H9 (cell line): ENCODE measurements around the gene DCUN1D5. TPM values are rescaled to one million over a fixed set of nuclear protein-coding genes. Genes with fewer than 3 reads are reported as not detected.
"Not testable (repeated sequence)": the region's sequence is repeated elsewhere in the genome, so short reads cannot be mapped to it uniquely, and the experiment has no call there.

Source experiments
- DNase-seq: peaks from one replicate; pipeline ENCODE4 v3.0.0-alpha.2; 2017
- H2AFZ ChIP-seq: one replicate; pipeline ENCODE4 v1.6.1; 2013; ENCODE audit warnings: mild to moderate bottlenecking, low read length, control low read depth, moderate library complexity
- H2AK5ac ChIP-seq: 2 replicates; pipeline ENCODE4 v1.6.1; 2013; ENCODE audit warnings: low read length, control low read depth, mixed read lengths; ENCODE audit not compliant: insufficient read length
- H2BK120ac ChIP-seq: one replicate; pipeline ENCODE4 v1.6.1; 2013; ENCODE audit warnings: low read depth, mild to moderate bottlenecking, low read length, control low read depth, inconsistent platforms; ENCODE audit not compliant: poor library complexity, severe bottlenecking
- H2BK12ac ChIP-seq: 2 replicates; pipeline ENCODE4 v1.6.1; 2013; ENCODE audit warnings: low read length, control low read depth, mixed read lengths, low read depth; ENCODE audit not compliant: insufficient read length
- H2BK15ac ChIP-seq: 2 replicates; pipeline ENCODE4 v1.6.1; 2013; ENCODE audit warnings: low read depth, low read length, control low read depth
- H2BK20ac ChIP-seq: one replicate; pipeline ENCODE4 v1.6.1; 2013; ENCODE audit warnings: low read depth, mild to moderate bottlenecking, low read length, control low read depth, inconsistent platforms; ENCODE audit not compliant: poor library complexity, severe bottlenecking
- H2BK5ac ChIP-seq: 2 replicates; pipeline ENCODE4 v1.6.1; 2013; ENCODE audit warnings: low read length, control low read depth, mixed read lengths; ENCODE audit not compliant: insufficient read length
- H3K14ac ChIP-seq: 2 replicates; pipeline ENCODE4 v1.6.1; 2013; ENCODE audit warnings: low read length, control low read depth; ENCODE audit not compliant: insufficient read depth
- H3K18ac ChIP-seq: 2 replicates; pipeline ENCODE4 v1.6.1; 2013; ENCODE audit warnings: low read depth, mild to moderate bottlenecking, mixed read lengths, low read length, control low read depth; ENCODE audit not compliant: insufficient read length
- H3K23ac ChIP-seq: 2 replicates; pipeline ENCODE4 v1.6.1; 2013; ENCODE audit warnings: low read length, control low read depth, mixed read lengths, low read depth; ENCODE audit not compliant: insufficient read length
- H3K23me2 ChIP-seq: 2 replicates; pipeline ENCODE4 v1.6.1; 2013; ENCODE audit warnings: low read depth, mild to moderate bottlenecking, mixed read lengths, low read length, control low read depth; ENCODE audit not compliant: insufficient read length, poor library complexity, severe bottlenecking
- H3K27ac ChIP-seq: 2 replicates; pipeline ENCODE4 v1.5.1; 2013; ENCODE audit warnings: low read length, control low read depth, mixed read lengths, low read depth; ENCODE audit not compliant: insufficient read length
- H3K27me3 ChIP-seq: 2 replicates; pipeline ENCODE4 v1.6.1; 2013; ENCODE audit warnings: low read length, control low read depth, inconsistent platforms; ENCODE audit not compliant: insufficient read depth
- H3K4ac ChIP-seq: 2 replicates; pipeline ENCODE4 v1.6.1; 2013; ENCODE audit warnings: low read depth, mild to moderate bottlenecking, control low read depth, inconsistent platforms, low read length, moderate library complexity
- H3K4me1 ChIP-seq: 2 replicates; pipeline ENCODE4 v1.6.1; 2013; ENCODE audit warnings: low read length, control low read depth, inconsistent platforms; ENCODE audit not compliant: insufficient read depth
- H3K4me2 ChIP-seq: 2 replicates; pipeline ENCODE4 v1.6.1; 2013; ENCODE audit warnings: low read length, control low read depth, mixed read lengths; ENCODE audit not compliant: insufficient read length, insufficient read depth
- H3K56ac ChIP-seq: 2 replicates; pipeline ENCODE4 v1.6.1; 2013; ENCODE audit warnings: low read depth, mild to moderate bottlenecking, mixed read lengths, low read length, control low read depth; ENCODE audit not compliant: insufficient read length
- H3K79me1 ChIP-seq: 2 replicates; pipeline ENCODE4 v1.6.1; 2013; ENCODE audit warnings: low read depth, mild to moderate bottlenecking, moderate library complexity, low read length, control low read depth, inconsistent platforms; ENCODE audit not compliant: insufficient read depth, poor library complexity, severe bottlenecking
- H3K79me2 ChIP-seq: 2 replicates; pipeline ENCODE4 v1.6.1; 2013; ENCODE audit warnings: low read length, control low read depth, inconsistent platforms; ENCODE audit not compliant: insufficient read depth
- H3K9ac ChIP-seq: 2 replicates; pipeline ENCODE4 v1.6.1; 2013; ENCODE audit warnings: low read length, control low read depth, mixed read lengths; ENCODE audit not compliant: insufficient read length; ENCODE audit errors: extremely low read depth
- H3K9me3 ChIP-seq: one replicate; pipeline ENCODE4 v1.6.1; 2013; ENCODE audit warnings: low read depth, low read length, inconsistent platforms; ENCODE audit not compliant: control insufficient read depth
- H3T11ph ChIP-seq: one replicate; pipeline ENCODE4 v1.6.1; 2013; ENCODE audit warnings: mild to moderate bottlenecking, low read length, control low read depth, inconsistent platforms
- H4K20me1 ChIP-seq: one replicate; pipeline ENCODE4 v1.6.1; 2013; ENCODE audit not compliant: control insufficient read depth, insufficient read length, insufficient read depth
- H4K5ac ChIP-seq: 2 replicates; pipeline ENCODE4 v1.6.1; 2013; ENCODE audit warnings: low read depth, mild to moderate bottlenecking, mixed read lengths, low read length, control low read depth; ENCODE audit not compliant: insufficient read length
- H4K8ac ChIP-seq: replicated peaks from 2 replicates; pipeline ENCODE4 v1.6.1; 2013; ENCODE audit warnings: low read length, control low read depth, mixed read lengths, low read depth; ENCODE audit not compliant: insufficient read length
- H4K91ac ChIP-seq: 2 replicates; pipeline ENCODE4 v1.6.1; 2013; ENCODE audit warnings: low read depth, mild to moderate bottlenecking, moderate library complexity, mixed read lengths, low read length, control low read depth; ENCODE audit not compliant: insufficient read length
- H3K27ac Mint-ChIP-seq, 3 experiments: 2 replicates in 2 of 3; 3 replicates in 1 of 3; pipeline ENCODE4 v1.8.0; 2020 to 2021; ENCODE audit warnings: mixed read lengths in 3 of 3, mild to moderate bottlenecking in 1 of 3, moderate library complexity in 1 of 3
- H3K27me3 Mint-ChIP-seq: 2 replicates; pipeline ENCODE4 v1.8.0; 2021; ENCODE audit warnings: low read depth, mild to moderate bottlenecking, moderate library complexity, mixed read lengths
- H3K36me3 Mint-ChIP-seq, 3 experiments: 2 replicates in 2 of 3; 3 replicates in 1 of 3; pipeline ENCODE4 v1.8.0; 2020 to 2021; ENCODE audit warnings: low read depth in 3 of 3, mixed read lengths in 3 of 3; ENCODE audit not compliant: insufficient read depth in 1 of 3
- H3K4me1 Mint-ChIP-seq, 2 experiments: 2 replicates each; pipeline ENCODE4 v1.8.0; 2020; ENCODE audit warnings: mixed read lengths in 2 of 2
- H3K4me3 Mint-ChIP-seq, 2 experiments: 2 replicates in 1 of 2; 3 replicates in 1 of 2; pipeline ENCODE4 v1.8.0; 2020 to 2021; ENCODE audit warnings: mild to moderate bottlenecking in 2 of 2, mixed read lengths in 2 of 2, moderate library complexity in 1 of 2
- H3K9me3 Mint-ChIP-seq, 2 experiments: 2 replicates in 1 of 2; 3 replicates in 1 of 2; pipeline ENCODE4 v1.8.0; 2020; ENCODE audit warnings: mild to moderate bottlenecking in 2 of 2, mixed read lengths in 2 of 2, moderate library complexity in 1 of 2
- CTCF ChIP-seq: fragments of 200-600 bp; sonication (generic); conservative IDR thresholded peaks from 3 replicates; pipeline ENCODE4 v1.8.0; 2021; ENCODE audit warnings: antibody characterized with exemption, mild to moderate bottlenecking
- WGBS: extraction: QIAGEN DNeasy Blood & Tissue Kit; methylation state at CpG from one replicate; pipeline ENCODE4 v1.1.7; 2013; ENCODE audit warnings: missing lambda C conversion rate, low lambda C conversion rate, mixed read lengths; ENCODE audit not compliant: insufficient read length; ENCODE audit errors: extremely low coverage; 5-methylcytosine and 5-hydroxymethylcytosine counted together
- total RNA-seq: library from RNA; stranded (reverse); gene quantifications from 2 replicates; pipeline ENCODE4 v1.2.1, GENCODE V29; 2021

The DCUN1D5 gene
- total RNA-seq, 1 experiment from 2014 or later: 86.7 TPM

- no peak for TF ChIP-seq CTCF
- Histone ChIP-seq H3T11ph (no peak overlapping the region), H3K79me2 (no peaks in the 10 kb centered on the region), H3K18ac (no peak overlapping the region), H4K8ac (no peak overlapping the region), H3K56ac (no peak overlapping the region), H2AFZ (no peak overlapping the region), H2BK12ac (no peak overlapping the region), H3K9ac (no peak overlapping the region), H3K23ac (no peak overlapping the region), H3K27ac (no peak overlapping the region), H3K23me2 (no peaks in the 10 kb centered on the region), H2BK20ac (no peak overlapping the region), H3K27me3 (no peaks in the 10 kb centered on the region), H3K4me1 (no peaks in the 10 kb centered on the region), H2BK120ac (no peak overlapping the region), H3K79me1 (no peaks in the 10 kb centered on the region), H4K5ac (no peak overlapping the region), H3K4me2 (no peak overlapping the region), H3K9me3 (no peaks in the 10 kb centered on the region), H4K20me1 (no peaks in the 10 kb centered on the region), H2AK5ac (no peak overlapping the region), H4K91ac (no peak overlapping the region), H2BK15ac (no peak overlapping the region), H2BK5ac (no peak overlapping the region), H3K14ac (no peak overlapping the region), H3K4ac (no peak overlapping the region)
- no peaks in the 10 kb centered on the region for H3K36me3 Mint-ChIP-seq
- no peaks in the 10 kb centered on the region for H3K4me1 Mint-ChIP-seq
- H3K4me3 Mint-ChIP-seq: no peak overlapping the region
- no CpG with 5 or more reads among the region's 2 CpGs for WGBS
- H3K9me3 Mint-ChIP-seq: no peaks in the 10 kb centered on the region
- no peak overlapping the region for H3K27ac Mint-ChIP-seq
- H3K27me3 Mint-ChIP-seq: no peaks in the 10 kb centered on the region
- no peak for DNase-seq
Observed at GRCh38 chr11:103029401-103029800, 62.6 kb downstream of the DCUN1D5 start.

- H3K27me3 Mint-ChIP-seq, H2AK5ac ChIP-seq, H3K9me3 Mint-ChIP-seq, H3K79me2 ChIP-seq, H3K14ac ChIP-seq, H4K5ac ChIP-seq, H3K36me3 Mint-ChIP-seq, H3T11ph ChIP-seq, H3K4me1 ChIP-seq, H3K56ac ChIP-seq, H2BK12ac ChIP-seq, DNase-seq, H3K9ac ChIP-seq, H3K27me3 ChIP-seq, H4K20me1 ChIP-seq, H3K79me1 ChIP-seq, H4K91ac ChIP-seq, H3K9me3 ChIP-seq, H3K23ac ChIP-seq, H3K18ac ChIP-seq, H2BK5ac ChIP-seq, H2BK20ac ChIP-seq, H3K27ac Mint-ChIP-seq, H2AFZ ChIP-seq, H3K4ac ChIP-seq, H4K8ac ChIP-seq, H2BK120ac ChIP-seq, H3K23me2 ChIP-seq, H3K4me3 Mint-ChIP-seq, H3K4me2 ChIP-seq, H2BK15ac ChIP-seq, H3K27ac ChIP-seq, H3K4me1 Mint-ChIP-seq: not testable (repeated sequence)
- no CpG with 5 or more reads among the region's 7 CpGs for WGBS
Observed at GRCh38 chr11:103028304-103029020, 63.5 kb downstream of the DCUN1D5 start.
